Panc1 (cell line): Measurements from ENCODE around the gene CIAO2B. TPM values are rescaled to one million over a fixed set of nuclear protein-coding genes. Genes with fewer than 3 reads are reported as not detected.
"Not testable (repeated sequence)": the region's sequence is repeated elsewhere in the genome, so short reads cannot be mapped to it uniquely, and the experiment has no call there.

ENCODE experiments used
- ATAC-seq: fragments of 200-7000 bp; cut with Tn5 transposase; 2 replicates; pipeline ENCODE4 v1.9.1; 2020; ENCODE audit warnings: mild to moderate bottlenecking, moderate library complexity
- BruUV-seq: library from RNA; stranded (reverse); fragments of 400-500 nt; replicated peaks from 2 replicates; lab custom pipeline; 2021; lab: Mats Ljungman, UMichigan
- CTCF ChIA-PET: fragments of 300-600 bp; sonication (Branson Sonifier 250); formaldehyde crosslinking; loops from one replicate; lab custom pipeline; 2022; ENCODE audit warnings: antibody characterized with exemption; lab: Charles Lee
- POLR2A ChIA-PET: fragments of 300-600 bp; sonication (Branson Sonifier 250); formaldehyde crosslinking; loops from one replicate; lab custom pipeline; 2022; ENCODE audit warnings: antibody characterized with exemption; lab: Charles Lee
- DNase-seq: peaks from one replicate; pipeline ENCODE4 v3.0.0-alpha.2; 2010; ENCODE audit warnings: low read depth, low spot score
- H3K27ac ChIP-seq: 2 replicates; pipeline ENCODE4 v1.5.1; 2011; ENCODE audit warnings: mild to moderate bottlenecking, low read length, inconsistent platforms
- H3K27me3 ChIP-seq: fragments of 200-500 bp; sonication (Bioruptor generic); 2 replicates; pipeline ENCODE4 v1.6.0; 2014; ENCODE audit warnings: low read length, inconsistent platforms; ENCODE audit not compliant: control insufficient read depth, insufficient read depth
- H3K36me3 ChIP-seq: fragments of 200-500 bp; sonication (Bioruptor generic); 2 replicates; pipeline ENCODE4 v1.5.1; 2014; ENCODE audit warnings: inconsistent platforms, mild to moderate bottlenecking, low read length, moderate library complexity; ENCODE audit not compliant: control insufficient read depth, insufficient read depth
- H3K4me1 ChIP-seq: 2 replicates; pipeline ENCODE4 v1.5.1; 2011; ENCODE audit warnings: inconsistent platforms, mild to moderate bottlenecking, low read length, moderate library complexity; ENCODE audit not compliant: control insufficient read depth, insufficient read depth
- H3K4me3 ChIP-seq, 2 experiments: 2 replicates each; pipeline ENCODE4 v1.5.1; 2011 to 2012; ENCODE audit warnings: low read depth in 2 of 2, low read length in 2 of 2, mild to moderate bottlenecking in 2 of 2, inconsistent platforms in 1 of 2, moderate library complexity in 1 of 2
- H3K9me3 ChIP-seq: fragments of 200-500 bp; sonication (Bioruptor generic); 2 replicates; pipeline ENCODE4 v1.5.1; 2014; ENCODE audit warnings: low read depth, mild to moderate bottlenecking, inconsistent platforms, low read length, moderate library complexity; ENCODE audit not compliant: control insufficient read depth, insufficient read depth
- CTCF ChIP-seq: fragments of 450-650 bp; IDR thresholded peaks from 2 replicates; pipeline ENCODE4 v1.5.1; 2017; ENCODE audit warnings: mild to moderate bottlenecking
- POLR2AphosphoS5 ChIP-seq: IDR thresholded peaks from 2 replicates; pipeline ENCODE4 v1.6.1; 2012; ENCODE audit warnings: mild to moderate bottlenecking, low read depth, low read length, moderate library complexity
- REST ChIP-seq, 2 experiments: IDR thresholded peaks; 2 replicates each; pipeline ENCODE4 v1.6.1; 2011 to 2012; ENCODE audit warnings: low read depth in 2 of 2, control low read depth in 1 of 2, low read length in 1 of 2, mild to moderate bottlenecking in 1 of 2, moderate library complexity in 1 of 2; ENCODE audit not compliant: insufficient read depth in 1 of 2
- SIN3A ChIP-seq: IDR thresholded peaks from 2 replicates; pipeline ENCODE4 v1.6.1; 2012; ENCODE audit warnings: low read depth, mild to moderate bottlenecking, low read length, moderate library complexity, borderline replicate concordance; ENCODE audit not compliant: insufficient read depth
- TCF7L2 ChIP-seq: IDR thresholded peaks from 2 replicates; pipeline ENCODE4 v1.6.1; 2011; ENCODE audit warnings: mild to moderate bottlenecking, low read depth, low read length, inconsistent platforms
- in situ Hi-C: cut with HindIII; loops from 2 replicates; pipeline ENCODE4 v1.10.0; 2016; ENCODE audit warnings: low sequenced_read_pairs, low pct_unique_long_range_greater_than_20kb
- intact Hi-C: fragments of 100-400 bp; cut with micrococcal nuclease; formaldehyde crosslinking; loops from one replicate; pipeline ENCODE4 v1.10.0; 2022; ENCODE audit not compliant: unreplicated experiment
- total RNA-seq: library from RNA; stranded (reverse); gene quantifications from one replicate; pipeline ENCODE4 v1.2.1, GENCODE V29; 2021; ENCODE audit not compliant: unreplicated experiment

The CIAO2B gene
- total RNA-seq, 1 experiment from 2014 or later, result 96.6 TPM

DNA sequence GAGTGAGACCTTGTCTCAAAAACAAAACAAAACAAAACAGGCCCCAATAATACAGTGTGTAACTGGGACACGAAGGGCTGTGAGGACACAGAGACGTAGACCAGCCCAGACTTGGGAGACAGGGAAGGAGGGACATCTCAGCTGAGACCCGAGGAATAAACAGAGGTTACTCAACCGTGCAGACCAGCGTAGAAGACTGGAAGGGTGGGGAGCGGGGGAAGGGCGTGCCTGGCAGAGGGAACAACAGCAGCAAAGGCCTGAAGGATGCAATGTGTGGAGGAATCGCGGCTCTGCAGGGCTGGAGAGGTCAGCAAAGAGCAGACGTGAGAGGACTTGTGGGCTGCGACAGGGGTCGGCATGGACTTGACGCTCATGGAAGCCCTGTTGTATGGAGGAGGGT, 42.5 kb upstream of the CIAO2B start:
- intact Hi-C loops (loop anchor here (2.0 to 10.0 kb wide), 3 partner anchors 38 to 178 kb away; partner anchors contain the start of genes B3GNT9, FBXL8, PHAF1 and TRADD), in situ Hi-C loops (no loop called here)
- no peak for DNase-seq
- Histone ChIP-seq H3K27me3 (no peaks in the 10 kb centered on the region), H3K4me1 (no peaks in the 10 kb centered on the region), H3K27ac (no peak overlapping the region), H3K4me3 (no peak overlapping the region), H3K9me3 (no peaks in the 10 kb centered on the region), H3K36me3 (no peaks in the 10 kb centered on the region)
- no TSS peak for BruUV-seq
- no peak for TF ChIP-seq CTCF
- TF ChIP-seq POLR2AphosphoS5, result no peak
- TF ChIP-seq TCF7L2, result no peak
- no peak for TF ChIP-seq REST (IDR thresholded peaks at IDR 0.05; ENCODE audit: insufficient read depth in 1 of 2, low read depth in 2 of 2, low read length in 1 of 2)
- TF ChIP-seq SIN3A, result no peak
- CTCF ChIA-PET, result interaction anchor here (1.0 kb wide), 1 partner anchor 178 kb away, joined by 3 read pairs; no protein-coding TSS in a partner anchor
- ATAC-seq, result no peak
- POLR2A ChIA-PET, result interaction anchor here (0.6 kb wide), 1 partner anchor 228 kb away, joined by 11 read pairs; no protein-coding TSS in a partner anchor

GRCh38 chr16:66975302-66975893, 41.2 kb upstream of the CIAO2B start:
- BruUV-seq, result no TSS peak
- ChIA-PET CTCF (interaction anchor here (0.6 kb wide), 1 partner anchor 142 kb away, joined by 4 read pairs; no protein-coding TSS in a partner anchor), POLR2A (no interaction called here)
- H3K4me3 ChIP-seq, result no peak overlapping the region
- intact Hi-C loops, result loop anchor here (10.0 kb wide), 2 partner anchors 129 to 179 kb away; partner anchors contain the start of genes B3GNT9, FBXL8, PHAF1 and TRADD
- H3K27ac ChIP-seq, result no peak overlapping the region
- no peaks in the 10 kb centered on the region for H3K27me3 ChIP-seq
- H3K9me3 ChIP-seq, result no peaks in the 10 kb centered on the region
- H3K36me3 ChIP-seq, result no peaks in the 10 kb centered on the region
- in situ Hi-C loops, result no loop called here
- DNase-seq, result no peak
- no peak for ATAC-seq
- H3K4me1 ChIP-seq, result no peaks in the 10 kb centered on the region
- TF ChIP-seq SIN3A, result no peak
- no peak for TF ChIP-seq CTCF
- TF ChIP-seq POLR2AphosphoS5, result no peak
- no peak for TF ChIP-seq REST (IDR thresholded peaks at IDR 0.05; ENCODE audit: insufficient read depth in 1 of 2, low read depth in 2 of 2, low read length in 1 of 2)
- TF ChIP-seq TCF7L2, result no peak

- intact Hi-C loops, result loop anchor here (10.0 kb wide), 2 partner anchors 130 to 180 kb away; partner anchors contain the start of genes B3GNT9, FBXL8, PHAF1 and TRADD
- BruUV-seq, H3K27me3 ChIP-seq, H3K4me1 ChIP-seq, H3K4me3 ChIP-seq, H3K27ac ChIP-seq, DNase-seq, H3K36me3 ChIP-seq, POLR2A ChIA-PET, H3K9me3 ChIP-seq, ATAC-seq, in situ Hi-C loops: not testable (repeated sequence)
- CTCF ChIA-PET, result interaction anchor here (0.6 kb wide), 1 partner anchor 143 kb away, joined by 4 read pairs; no protein-coding TSS in a partner anchor
Observed at GRCh38 chr16:66974932-66975246, 40.7 kb upstream of the CIAO2B start.
